ENCODE data around the gene ARGLU1. TPM values are rescaled to one million over a fixed set of nuclear protein-coding genes. Genes with fewer than 3 reads are reported as not detected.
A peak's percentile ranks its signal among the peaks of the same experiment; 100 is the strongest.

The ARGLU1 gene
- total RNA-seq, 3 donors from 2014 or later = 71.7 to 88.5 (median 84.8) TPM

DNA sequence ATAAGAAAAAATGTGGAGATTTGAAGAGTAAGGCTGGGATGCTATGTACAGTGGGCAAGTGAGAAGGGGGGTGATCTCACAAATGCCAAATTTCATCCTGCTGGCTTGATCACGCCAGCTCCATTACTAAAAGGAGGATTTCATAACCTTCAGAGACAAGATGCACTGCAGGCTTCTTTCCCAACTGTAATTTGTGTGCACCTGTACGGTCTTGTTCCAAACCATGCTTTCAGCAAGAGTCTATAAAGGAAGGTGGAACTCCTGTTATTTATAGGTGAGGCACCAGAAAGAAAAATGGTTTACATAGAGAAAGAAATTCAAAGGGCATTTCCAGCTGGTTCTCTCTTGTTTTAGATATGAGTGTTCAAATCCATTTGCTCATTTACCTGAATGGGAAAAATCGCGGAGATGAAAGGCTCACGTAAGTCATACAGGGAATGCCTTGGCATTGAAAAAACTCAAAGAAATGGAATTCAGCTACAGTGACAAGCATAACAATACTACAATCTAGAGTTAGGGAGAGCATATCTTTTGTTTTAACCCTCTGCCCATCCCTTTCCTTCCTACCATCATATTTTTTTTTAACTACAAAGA lies 45.7 kb downstream of the ARGLU1 start:
- TF ChIP-seq, protein P1, sequence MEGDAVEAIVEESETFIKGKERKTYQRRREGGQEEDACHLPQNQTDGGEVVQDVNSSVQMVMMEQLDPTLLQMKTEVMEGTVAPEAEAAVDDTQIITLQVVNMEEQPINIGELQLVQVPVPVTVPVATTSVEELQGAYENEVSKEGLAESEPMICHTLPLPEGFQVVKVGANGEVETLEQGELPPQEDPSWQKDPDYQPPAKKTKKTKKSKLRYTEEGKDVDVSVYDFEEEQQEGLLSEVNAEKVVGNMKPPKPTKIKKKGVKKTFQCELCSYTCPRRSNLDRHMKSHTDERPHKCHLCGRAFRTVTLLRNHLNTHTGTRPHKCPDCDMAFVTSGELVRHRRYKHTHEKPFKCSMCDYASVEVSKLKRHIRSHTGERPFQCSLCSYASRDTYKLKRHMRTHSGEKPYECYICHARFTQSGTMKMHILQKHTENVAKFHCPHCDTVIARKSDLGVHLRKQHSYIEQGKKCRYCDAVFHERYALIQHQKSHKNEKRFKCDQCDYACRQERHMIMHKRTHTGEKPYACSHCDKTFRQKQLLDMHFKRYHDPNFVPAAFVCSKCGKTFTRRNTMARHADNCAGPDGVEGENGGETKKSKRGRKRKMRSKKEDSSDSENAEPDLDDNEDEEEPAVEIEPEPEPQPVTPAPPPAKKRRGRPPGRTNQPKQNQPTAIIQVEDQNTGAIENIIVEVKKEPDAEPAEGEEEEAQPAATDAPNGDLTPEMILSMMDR (IDR thresholded peaks at IDR 0.05) = no peak
- Histone ChIP-seq H3K4me3 (no peak overlapping the region), H3K4me1 (ENCODE audit: low read depth) (peaks cover 29% of the 10 kb centered on the region), H3K36me3 (ENCODE audit: low read depth) (no peaks in the 10 kb centered on the region), H3K9me3 (no peaks in the 10 kb centered on the region)
- DNase-seq (no peak), ATAC-seq (peak; percentile 25)
- intact Hi-C loops (cut with DNase I, micrococcal nuclease) = no loop called here

DNA sequence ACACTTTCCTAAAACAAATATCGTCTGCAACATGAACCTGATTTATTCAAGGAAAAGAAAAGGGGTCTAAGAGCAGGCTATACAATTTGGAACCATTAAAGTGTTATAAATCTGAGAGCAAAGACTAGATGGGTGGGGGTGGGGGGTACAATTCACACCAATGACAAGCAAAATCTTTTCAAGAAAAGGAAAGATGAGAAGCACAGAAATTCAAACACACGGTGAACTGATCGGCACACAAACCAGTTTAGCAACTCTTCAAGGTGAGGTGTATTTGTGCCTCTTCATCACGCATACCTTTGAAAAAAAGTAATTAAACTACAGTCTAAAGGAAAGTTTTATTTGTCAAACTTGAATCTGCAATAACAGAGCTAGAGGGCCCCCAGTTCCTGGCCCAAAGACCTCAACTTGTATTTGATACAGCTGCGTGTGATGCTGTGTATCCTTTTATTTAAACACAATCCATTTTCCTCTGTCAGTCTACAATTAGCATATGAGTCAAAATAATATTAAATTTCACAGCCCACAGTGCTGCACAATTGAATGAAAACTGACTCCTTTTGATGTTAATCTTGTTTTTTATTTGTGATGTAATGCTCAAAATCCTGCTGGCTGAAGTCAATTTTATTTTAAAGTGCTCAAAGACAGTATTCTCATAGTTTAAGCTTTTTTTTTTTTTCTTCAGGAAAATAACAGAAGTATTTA lies 46.7 kb downstream of the ARGLU1 start:
- Histone ChIP-seq H3K4me3 (no peak overlapping the region), H3K9me3 (no peaks in the 10 kb centered on the region), H3K36me3 (ENCODE audit: low read depth) (no peaks in the 10 kb centered on the region), H3K4me1 (ENCODE audit: low read depth) (peaks cover 28% of the 10 kb centered on the region)
- intact Hi-C loops (cut with DNase I, micrococcal nuclease) = no loop called here
- TF ChIP-seq, protein P1 (IDR thresholded peaks at IDR 0.05) = no peak
- ATAC-seq (peak; percentile 17), DNase-seq (no peak)

DNA sequence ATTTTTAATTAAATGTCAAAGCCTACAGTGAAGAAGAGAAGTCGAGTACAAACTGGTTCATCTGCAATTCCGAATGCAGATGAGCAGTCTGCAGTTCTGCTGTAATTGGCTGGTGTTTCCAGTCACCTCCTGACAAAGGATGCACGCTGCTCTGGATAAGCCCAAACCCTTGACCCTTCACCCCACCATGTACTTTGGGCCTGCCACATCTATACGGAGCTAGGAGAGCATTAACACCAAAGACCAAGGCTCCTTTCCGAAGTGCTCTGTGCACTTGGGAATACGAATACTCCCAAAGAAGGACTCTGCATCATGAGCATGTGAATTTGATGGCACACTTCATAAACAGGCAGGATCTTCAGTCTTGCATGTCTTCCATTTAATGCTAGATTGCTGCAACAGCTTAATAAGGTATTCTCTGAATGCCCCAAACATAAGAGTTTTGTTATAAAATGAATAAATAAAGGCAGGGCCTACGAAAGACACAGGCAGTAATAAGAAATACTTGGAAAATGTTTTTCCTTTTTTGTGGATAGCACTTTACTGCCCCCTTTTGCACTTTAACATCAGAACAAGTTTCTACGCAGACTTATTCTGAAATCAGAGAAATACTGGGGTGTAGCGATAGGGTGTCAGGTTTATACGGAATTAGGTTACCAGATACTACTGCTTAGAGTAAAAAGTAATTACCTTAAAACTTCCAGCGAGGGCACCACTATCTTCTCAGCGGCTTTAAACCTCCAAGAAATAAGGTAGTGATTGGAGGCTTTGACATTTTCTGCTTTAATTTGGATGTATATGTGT lies 47.5 kb downstream of the ARGLU1 start:
- Histone ChIP-seq H3K4me1 (ENCODE audit: low read depth) (peaks cover 20% of the 10 kb centered on the region), H3K4me3 (no peak overlapping the region), H3K36me3 (ENCODE audit: low read depth) (no peaks in the 10 kb centered on the region), H3K9me3 (no peaks in the 10 kb centered on the region)
- no peak for DNase-seq
- intact Hi-C loops (cut with DNase I, micrococcal nuclease) = no loop called here
- no peak for ATAC-seq
- TF ChIP-seq, protein P1 (IDR thresholded peaks at IDR 0.05) = no peak

DNA sequence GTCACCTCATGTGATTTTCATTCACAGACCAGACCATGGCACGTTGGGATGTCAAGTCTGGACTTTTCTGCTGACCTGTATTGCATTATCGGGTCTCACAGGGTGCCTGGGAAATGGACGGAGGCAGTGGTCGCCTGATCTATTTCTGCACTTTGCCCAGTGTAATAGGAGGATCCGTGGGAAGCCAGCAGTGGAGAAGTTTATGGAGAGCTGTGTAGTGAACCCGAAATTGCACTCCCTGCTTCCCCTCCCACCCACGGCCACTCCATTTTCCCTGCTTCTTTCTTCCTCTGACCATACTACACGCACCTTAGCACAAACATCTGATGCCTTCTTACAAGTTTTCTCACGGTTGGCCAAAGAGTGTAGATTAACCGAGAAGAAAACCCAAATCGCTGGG lies 49.4 kb downstream of the ARGLU1 start:
- peaks cover 14% of the 10 kb centered on the region for H3K4me1 ChIP-seq (ENCODE audit: low read depth)
- H3K36me3 ChIP-seq (ENCODE audit: low read depth) = no peaks in the 10 kb centered on the region
- intact Hi-C loops (cut with DNase I, micrococcal nuclease) = no loop called here
- no peak for DNase-seq
- H3K4me3 ChIP-seq = no peak overlapping the region
- TF ChIP-seq, protein P1 (IDR thresholded peaks at IDR 0.05) = no peak
- ATAC-seq = no peak
- H3K9me3 ChIP-seq = no peaks in the 10 kb centered on the region

DNA sequence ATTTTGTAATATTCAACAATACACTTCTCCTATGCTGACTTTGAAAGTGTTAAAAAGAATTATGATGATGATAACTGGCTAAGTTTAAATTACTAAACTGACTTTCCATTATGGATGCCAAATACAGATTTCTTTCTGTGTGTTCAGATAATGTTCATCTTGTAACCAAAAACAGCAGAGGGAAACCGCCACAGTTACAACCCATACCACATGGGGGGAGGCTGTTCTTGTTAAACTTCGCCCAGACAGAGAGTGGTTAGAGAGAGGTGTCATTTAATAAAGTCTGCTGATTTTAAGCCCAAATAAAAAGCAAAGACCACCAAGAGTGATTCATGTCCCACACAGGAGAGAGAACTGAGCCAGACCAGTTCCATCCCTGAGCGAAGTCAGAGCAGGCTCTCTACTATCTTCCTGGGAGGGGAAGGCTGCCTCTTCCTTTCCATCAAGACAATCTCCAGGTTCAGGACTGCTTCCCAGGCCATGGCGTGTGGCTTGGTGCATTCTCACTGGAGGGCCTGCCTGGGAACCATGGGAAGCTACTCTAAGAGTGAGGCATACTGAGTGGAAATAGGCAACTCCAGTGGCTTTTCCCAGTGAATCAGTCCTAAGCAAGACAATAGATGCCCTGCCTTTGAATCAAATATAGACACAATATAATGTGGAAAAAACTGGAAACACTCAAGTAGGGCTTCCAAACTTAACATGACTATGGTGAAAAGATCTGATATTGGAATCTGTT lies 50.7 kb downstream of the ARGLU1 start:
- Histone ChIP-seq H3K4me1 (ENCODE audit: low read depth) (peaks cover 4% of the 10 kb centered on the region), H3K9me3 (no peaks in the 10 kb centered on the region), H3K4me3 (no peak overlapping the region), H3K36me3 (ENCODE audit: low read depth) (no peaks in the 10 kb centered on the region)
- intact Hi-C loops (cut with DNase I, micrococcal nuclease) = no loop called here
- no peak for ATAC-seq
- no peak for DNase-seq
- TF ChIP-seq, protein P1 (IDR thresholded peaks at IDR 0.05) = no peak

Data from mucosa of descending colon (tissue), 3 donors.